GM21576 (cell line): Measurements from ENCODE around the gene TAB2.
"Not testable (repeated sequence)": the region's sequence is repeated elsewhere in the genome, so short reads cannot be mapped to it uniquely, and the experiment has no call there.

Experiments used
- ATAC-seq: cut with Tn5 transposase; IDR thresholded peaks from one replicate; pipeline ENCODE4 v1.9.1; 2021; ENCODE audit warnings: mild to moderate bottlenecking, moderate library complexity; ENCODE audit not compliant: unreplicated experiment

TAB2 gene

GRCh38 chr6:149456311-149457021 is 139.0 kb downstream of the TAB2 start:
- no peak for ATAC-seq

DNA sequence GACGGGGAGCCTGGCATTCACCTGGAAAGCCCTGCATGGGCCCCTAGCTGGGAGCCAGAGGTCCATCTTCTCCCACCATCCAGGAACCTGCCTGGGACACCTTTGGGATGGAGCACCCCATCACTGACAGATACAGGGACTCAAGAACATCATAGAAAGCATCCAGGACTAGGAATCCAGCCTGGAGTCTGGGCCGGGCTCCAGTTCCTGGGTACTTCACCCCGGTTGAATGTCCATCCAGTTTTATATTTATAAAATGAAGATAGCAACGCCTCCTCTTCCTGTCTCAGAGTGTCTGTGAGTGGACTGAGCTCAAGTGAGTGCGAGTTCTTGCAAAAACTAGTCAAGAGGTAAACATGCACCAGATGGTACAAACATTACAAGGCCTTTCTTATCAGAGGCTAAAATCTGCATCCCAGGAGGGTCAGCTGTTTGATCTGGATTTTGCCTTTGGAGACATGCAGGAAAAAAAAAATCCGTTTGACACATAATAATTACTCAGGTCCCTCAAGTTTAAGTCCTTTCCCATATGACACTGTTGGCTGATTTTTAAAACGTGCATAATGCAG is 139.9 kb downstream of the TAB2 start:
- no peak for ATAC-seq

DNA sequence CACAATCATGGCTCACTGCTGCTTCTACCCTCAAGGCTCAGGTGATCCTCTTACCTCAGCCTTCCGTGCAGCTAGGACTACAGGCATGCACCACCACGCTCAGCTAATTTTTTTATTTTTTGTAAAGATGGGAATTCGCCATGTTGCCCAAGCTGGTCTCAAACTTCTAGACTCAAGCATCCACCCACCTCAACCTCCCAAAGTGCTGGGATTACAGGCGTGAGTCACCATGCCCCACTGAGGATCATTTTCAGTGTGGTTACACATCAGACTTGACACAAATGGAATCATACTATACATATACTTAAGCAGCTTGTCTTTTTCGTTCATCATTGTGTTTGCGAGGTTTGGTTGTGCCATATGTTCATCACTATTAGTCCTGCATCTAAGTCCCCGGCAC is 140.7 kb downstream of the TAB2 start:
- ATAC-seq, result no peak

DNA sequence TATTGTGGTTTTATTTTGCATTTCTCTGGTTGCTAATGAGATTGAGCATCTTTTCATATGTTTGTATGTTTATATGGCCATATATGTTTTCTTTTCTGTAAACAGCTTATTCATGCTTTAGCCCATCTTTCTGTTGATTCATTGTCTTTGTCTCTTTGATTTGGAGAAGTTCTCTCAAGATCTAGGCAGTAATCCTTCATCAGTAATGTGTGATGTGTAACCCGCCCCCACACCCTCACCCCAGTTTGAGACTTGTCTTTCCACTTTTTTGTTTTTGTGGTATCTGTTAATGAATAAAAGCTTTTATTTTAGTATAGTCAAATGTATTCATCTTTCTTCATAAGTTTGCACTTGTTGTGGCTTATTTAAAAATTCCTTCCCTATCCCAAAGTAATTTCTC is 141.3 kb downstream of the TAB2 start:
- no peak for ATAC-seq

GRCh38 chr6:149459761-149460160 is 142.2 kb downstream of the TAB2 start:
- ATAC-seq, result no peak

DNA sequence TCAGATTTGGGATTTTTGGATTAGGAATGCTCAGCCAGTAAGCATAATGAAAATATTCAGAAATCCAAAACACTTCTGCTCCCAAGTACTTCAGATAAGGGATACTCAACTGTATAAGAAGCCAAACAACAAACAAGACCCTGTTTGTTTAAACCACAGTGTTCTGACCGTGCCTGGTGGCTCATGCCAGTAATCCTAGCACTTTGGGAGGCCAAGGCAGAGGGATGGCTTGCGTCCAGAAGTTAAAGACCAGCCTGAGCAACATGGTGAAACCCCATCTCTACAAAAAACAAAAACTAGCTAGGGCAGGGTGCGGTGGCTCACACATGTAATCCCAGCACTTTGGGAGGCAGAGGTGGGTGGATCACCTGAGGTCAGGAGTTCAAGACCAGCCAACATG is 142.7 kb downstream of the TAB2 start:
- not testable (repeated sequence) for ATAC-seq
